Natural killer cell treated with Interleukin-12 subunit alpha and Interleukin-12 subunit beta and Interleukin-15 and Interleukin-18, amount 100 ng/mL, for 72 hours (primary cell): ENCODE data around the gene SLC37A2. TPM values are rescaled to one million over a fixed set of nuclear protein-coding genes. Genes with fewer than 3 reads are reported as not detected.
A peak's percentile ranks its signal among the peaks of the same experiment; 100 is the strongest.

Source experiments
- ATAC-seq, 2 donors: fragments of 150-1000 bp; cut with Tn5 transposase in 1 of 2; sonication (Bioruptor Pico), chemical (Tn5 transposase) in 1 of 2; 2 replicates each; pipeline ENCODE4 v1.10.0; 2021
- DNase-seq: peaks from one replicate; pipeline ENCODE4 v3.0.0; 2022; ENCODE audit warnings: low spot score
- H3K27ac Mint-ChIP-seq, 2 donors: 1 replicate in 1 of 2; 2 replicates in 1 of 2; pipeline ENCODE4 v1.8.0; 2022; ENCODE audit warnings: mixed read lengths in 2 of 2, mild to moderate bottlenecking in 1 of 2, moderate library complexity in 1 of 2
- H3K27me3 Mint-ChIP-seq, 2 donors: 1 replicate in 1 of 2; 2 replicates in 1 of 2; pipeline ENCODE4 v1.8.0; 2022; ENCODE audit warnings: mixed read lengths in 2 of 2
- H3K36me3 Mint-ChIP-seq: one replicate; pipeline ENCODE4 v1.8.0; 2022; ENCODE audit warnings: mixed read lengths
- H3K4me1 Mint-ChIP-seq, 2 donors: 1 replicate in 1 of 2; 2 replicates in 1 of 2; pipeline ENCODE4 v1.8.0; 2022; ENCODE audit warnings: low read depth in 2 of 2, mixed read lengths in 2 of 2, mild to moderate bottlenecking in 1 of 2
- H3K4me3 Mint-ChIP-seq: one replicate; pipeline ENCODE4 v1.8.0; 2022; ENCODE audit warnings: mixed read lengths
- H3K9me3 Mint-ChIP-seq: 2 replicates; pipeline ENCODE4 v1.8.0; 2022; ENCODE audit warnings: mixed read lengths
- total RNA-seq, 2 donors: library from RNA; stranded (reverse); gene quantifications; one replicate each; pipeline ENCODE4 v1.2.3, GENCODE V29; 2022

The SLC37A2 gene
- total RNA-seq, 2 donors from 2014 or later = 0.36 to 1.0 TPM

GRCh38 chr11:125091877-125092664, 29.0 kb downstream of the SLC37A2 start:
- no peak for ATAC-seq
- H3K27me3 Mint-ChIP-seq = no peaks in the 10 kb centered on the region
- no peak for DNase-seq
- H3K9me3 Mint-ChIP-seq = no peaks in the 10 kb centered on the region
- peaks cover 0 to 4% of the 10 kb centered on the region in 2 donors for H3K4me1 Mint-ChIP-seq
- H3K36me3 Mint-ChIP-seq = peaks cover 4% of the 10 kb centered on the region
- H3K27ac Mint-ChIP-seq = no peak overlapping the region
- no peak overlapping the region for H3K4me3 Mint-ChIP-seq

DNA sequence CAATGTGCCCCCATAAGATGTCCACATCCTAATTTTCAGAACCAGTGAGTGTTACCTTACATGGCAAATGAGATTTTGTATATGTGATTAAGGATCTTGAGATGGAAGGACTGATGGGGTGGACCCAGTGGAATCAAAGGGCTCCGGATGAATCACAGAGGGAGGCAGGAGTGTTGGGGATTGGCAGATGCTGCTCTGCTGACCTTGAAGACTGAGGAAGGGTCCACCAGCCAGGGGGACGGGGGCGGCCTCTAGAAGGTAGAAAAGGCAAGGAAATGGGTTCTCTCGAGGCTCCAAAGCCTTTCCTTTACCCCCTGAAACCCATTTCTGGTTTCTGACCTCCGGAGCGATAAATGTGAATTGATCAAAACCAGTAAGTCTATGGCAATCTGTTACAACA, 29.6 kb downstream of the SLC37A2 start:
- DNase-seq = no peak

DNA sequence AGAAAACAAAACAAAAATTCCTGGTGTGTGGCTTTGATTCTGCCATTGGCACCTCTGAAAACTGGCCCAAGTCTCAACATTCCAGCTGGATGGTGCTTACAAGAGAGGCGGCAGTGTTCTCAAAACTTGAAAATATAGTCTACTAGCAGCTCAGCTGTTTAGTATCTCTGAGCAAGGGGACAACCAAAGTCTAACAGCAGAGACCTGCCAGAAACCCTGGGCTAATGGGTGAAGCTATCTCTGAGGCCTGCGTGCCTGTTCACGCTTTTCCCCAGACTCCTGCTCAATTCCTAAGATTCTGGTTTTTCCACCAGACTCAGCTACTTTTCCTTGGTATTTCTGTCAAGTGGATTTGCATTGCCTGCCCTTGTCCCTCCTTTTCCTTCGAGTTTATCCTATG, 30.4 kb downstream of the SLC37A2 start:
- Mint-ChIP-seq H3K27me3 (no peaks in the 10 kb centered on the region), H3K4me3 (no peak overlapping the region), H3K4me1 (peaks cover 0 to 4% of the 10 kb centered on the region in 2 donors), H3K36me3 (peaks cover 6% of the 10 kb centered on the region), H3K27ac (no peak overlapping the region), H3K9me3 (no peaks in the 10 kb centered on the region)
- no peak for DNase-seq
- no peak for ATAC-seq

More for the DNA sequence above, 29.6 kb downstream of the SLC37A2 start:
- Mint-ChIP-seq H3K27ac (no peak overlapping the region), H3K9me3 (no peaks in the 10 kb centered on the region), H3K27me3 (no peaks in the 10 kb centered on the region), H3K36me3 (peaks cover 4% of the 10 kb centered on the region), H3K4me3 (no peak overlapping the region), H3K4me1 (peaks cover 0 to 4% of the 10 kb centered on the region in 2 donors)
- ATAC-seq = no peak

- Mint-ChIP-seq H3K36me3 (peaks cover 8% of the 10 kb centered on the region), H3K4me3 (no peak overlapping the region), H3K4me1 (peaks cover 0 to 4% of the 10 kb centered on the region in 2 donors), H3K27me3 (no peaks in the 10 kb centered on the region), H3K9me3 (no peaks in the 10 kb centered on the region), H3K27ac (no peak overlapping the region)
- ATAC-seq (no peak), DNase-seq (no peak)
Observed at GRCh38 chr11:125094731-125095130, 31.6 kb downstream of the SLC37A2 start.

GRCh38 chr11:125100136-125100535, 37.0 kb downstream of the SLC37A2 start:
- Mint-ChIP-seq H3K4me1 (peaks cover 2 to 5% of the 10 kb centered on the region in 2 donors), H3K27me3 (no peaks in the 10 kb centered on the region), H3K9me3 (no peaks in the 10 kb centered on the region), H3K27ac (no peak overlapping the region), H3K4me3 (no peak overlapping the region), H3K36me3 (peaks cover 28% of the 10 kb centered on the region)
- no peak for ATAC-seq
- DNase-seq = no peak

GRCh38 chr11:125101596-125101995, 38.5 kb downstream of the SLC37A2 start:
- no peak for ATAC-seq

DNA sequence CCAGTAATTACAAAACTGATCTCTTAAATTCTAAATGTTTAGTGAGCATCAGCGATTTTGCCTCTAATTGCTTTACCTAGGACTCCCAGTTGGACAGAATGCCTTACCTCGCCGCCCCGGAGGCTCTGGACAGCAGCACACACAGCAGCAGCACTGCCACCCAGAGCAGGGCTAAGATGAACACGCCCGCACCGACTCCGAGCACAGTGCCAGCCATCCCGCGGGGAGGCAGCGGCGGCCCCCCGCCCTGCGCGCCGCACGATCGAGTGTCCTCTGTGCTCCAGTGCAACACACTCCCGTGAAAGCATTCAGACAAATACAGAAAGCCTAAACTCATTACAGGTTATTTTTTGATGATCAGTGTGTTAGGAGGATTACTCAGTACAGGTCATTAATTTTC, 38.9 kb downstream of the SLC37A2 start:
- DNase-seq (no peak), ATAC-seq (no peak)
- H3K27ac Mint-ChIP-seq = no peak overlapping the region
- H3K4me1 Mint-ChIP-seq = peaks cover 11 to 15% of the 10 kb centered on the region in 2 donors
- no peak overlapping the region for H3K4me3 Mint-ChIP-seq
- no peaks in the 10 kb centered on the region for H3K9me3 Mint-ChIP-seq
- peaks cover 30% of the 10 kb centered on the region for H3K36me3 Mint-ChIP-seq
- H3K27me3 Mint-ChIP-seq = no peaks in the 10 kb centered on the region

More at GRCh38 chr11:125101596-125101995, 38.5 kb downstream of the SLC37A2 start:
- Mint-ChIP-seq H3K27ac (no peak overlapping the region), H3K36me3 (peaks cover 31% of the 10 kb centered on the region), H3K27me3 (no peaks in the 10 kb centered on the region), H3K4me1 (peaks cover 11 to 15% of the 10 kb centered on the region in 2 donors), H3K4me3 (no peak overlapping the region), H3K9me3 (no peaks in the 10 kb centered on the region)
- no peak for DNase-seq

GRCh38 chr11:125102510-125102909, 39.4 kb downstream of the SLC37A2 start:
- Mint-ChIP-seq H3K36me3 (peaks cover 30% of the 10 kb centered on the region), H3K4me3 (no peak overlapping the region), H3K4me1 (peaks cover 11 to 15% of the 10 kb centered on the region in 2 donors), H3K9me3 (no peaks in the 10 kb centered on the region), H3K27ac (no peak overlapping the region), H3K27me3 (no peaks in the 10 kb centered on the region)
- ATAC-seq (no peak), DNase-seq (no peak)

- Mint-ChIP-seq H3K27ac (no peak overlapping the region), H3K36me3 (peaks cover 14% of the 10 kb centered on the region), H3K9me3 (no peaks in the 10 kb centered on the region), H3K4me3 (no peak overlapping the region), H3K4me1 (peaks cover 11 to 23% of the 10 kb centered on the region in 2 donors), H3K27me3 (no peaks in the 10 kb centered on the region)
- DNase-seq (no peak), ATAC-seq (no peak)
Observed at GRCh38 chr11:125105926-125106325, 42.8 kb downstream of the SLC37A2 start.

GRCh38 chr11:125108469-125108868, 45.4 kb downstream of the SLC37A2 start:
- Mint-ChIP-seq H3K27me3 (no peaks in the 10 kb centered on the region), H3K4me1 (peaks cover 24 to 36% of the 10 kb centered on the region in 2 donors), H3K27ac (no peak overlapping the region), H3K9me3 (peaks cover 4% of the 10 kb centered on the region), H3K36me3 (peaks cover 5% of the 10 kb centered on the region), H3K4me3 (no peak overlapping the region)
- DNase-seq (no peak), ATAC-seq (no peak)

GRCh38 chr11:125110506-125110905, 47.4 kb downstream of the SLC37A2 start:
- ATAC-seq (peak in 1 of 2 donors; percentile 17), DNase-seq (peak; percentile 70)
- H3K4me1 Mint-ChIP-seq = peaks cover 24 to 30% of the 10 kb centered on the region in 2 donors
- H3K9me3 Mint-ChIP-seq = peaks cover 4% of the 10 kb centered on the region
- peaks cover 5% of the 10 kb centered on the region for H3K36me3 Mint-ChIP-seq
- peak overlapping the region; percentile 98 for H3K4me3 Mint-ChIP-seq
- H3K27ac Mint-ChIP-seq = peak overlapping the region; percentile 95 to 96
- H3K27me3 Mint-ChIP-seq = peaks cover 0 to under 1% of the 10 kb centered on the region in 2 donors

DNA sequence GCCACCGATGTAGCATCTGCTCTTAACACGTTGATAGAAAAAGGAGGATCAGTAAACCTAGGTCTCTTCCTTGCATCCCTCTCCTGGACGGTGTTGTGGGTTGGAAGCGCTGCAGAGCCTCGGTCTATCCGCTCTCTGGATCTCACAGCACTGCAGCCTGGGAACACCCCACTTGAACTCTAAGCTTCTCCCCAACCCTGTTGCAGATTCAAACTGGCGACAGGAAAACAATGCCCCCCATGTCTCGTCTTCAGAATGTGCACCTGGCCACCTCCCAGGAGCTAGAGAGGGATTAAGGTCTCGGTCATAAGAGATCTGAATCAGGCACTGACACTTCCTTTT, 47.9 kb downstream of the SLC37A2 start:
- peaks cover 5% of the 10 kb centered on the region for H3K36me3 Mint-ChIP-seq
- peaks cover 4% of the 10 kb centered on the region for H3K9me3 Mint-ChIP-seq
- DNase-seq (no peak), ATAC-seq (no peak)
- peak overlapping the region; percentile 95 to 96 for H3K27ac Mint-ChIP-seq
- peak overlapping the region; percentile 98 for H3K4me3 Mint-ChIP-seq
- H3K4me1 Mint-ChIP-seq = peaks cover 22 to 26% of the 10 kb centered on the region in 2 donors
- peaks cover 0 to 2% of the 10 kb centered on the region in 2 donors for H3K27me3 Mint-ChIP-seq

- Mint-ChIP-seq H3K27ac (peak within 1 kb of the TSS; percentile 95 to 96), H3K9me3 (peaks cover 4% of the 10 kb centered on the region), H3K4me3 (peak within 1 kb of the TSS; percentile 98), H3K36me3 (no peaks in the 10 kb centered on the region), H3K27me3 (peaks cover under 1 to 2% of the 10 kb centered on the region in 2 donors), H3K4me1 (peaks cover 19 to 21% of the 10 kb centered on the region in 2 donors)
- DNase-seq (peak; percentile 98), ATAC-seq (peak; percentile 98 to 100)
Observed at GRCh38 chr11:125111343-125112207, 48.5 kb downstream of the SLC37A2 start, which contains the start of gene TMEM218. TSS of gene TMEM218 (minus strand) at chr11:125111626. CDS start at chr11:125102241, 9,385 bp downstream.

DNA sequence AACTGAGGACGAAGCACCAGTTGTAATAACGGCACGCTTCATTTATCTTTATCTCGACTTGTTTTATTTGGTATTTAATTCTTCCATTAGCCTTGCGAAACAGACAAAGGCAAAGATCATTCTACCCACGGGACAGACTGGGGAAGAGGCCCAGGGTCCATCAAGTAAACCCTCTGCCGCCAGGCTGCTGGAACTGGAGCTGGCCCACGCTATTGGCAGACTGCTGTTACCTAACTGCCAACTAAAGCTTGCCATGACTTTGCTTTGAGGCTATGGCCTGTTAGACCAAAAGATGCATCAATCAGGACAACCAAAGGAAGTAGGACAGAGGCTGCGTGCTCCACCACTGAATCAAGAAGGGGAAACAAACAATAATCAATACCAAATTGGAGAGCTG, 49.1 kb downstream of the SLC37A2 start:
- Mint-ChIP-seq H3K27ac (peak overlapping the region; percentile 95 to 96), H3K4me3 (peak overlapping the region; percentile 98), H3K36me3 (no peaks in the 10 kb centered on the region), H3K4me1 (peaks cover 19 to 21% of the 10 kb centered on the region in 2 donors), H3K27me3 (peaks cover 6% of the 10 kb centered on the region in 2 donors), H3K9me3 (peaks cover 4% of the 10 kb centered on the region)
- ATAC-seq = no peak
- DNase-seq = no peak
